ENCODE results near the gene FAM9A.

GRCh38 chrX:8847360-8847759, 46.2 kb upstream of the FAM9A start:
- no peak for TF ChIP-seq CTCF (IDR thresholded peaks at IDR 0.05)
- no peak for TF ChIP-seq POLR2A (IDR thresholded peaks at IDR 0.05)

All from Peyer's patch (tissue), 4 donors.